NCI-H2227 (cell line): ENCODE measurements around the gene ATP6V1G1.
"Not testable (repeated sequence)": the region's sequence is repeated elsewhere in the genome, so short reads cannot be mapped to it uniquely, and the experiment has no call there.

ENCODE experiments used
- DNase-seq: peaks from one replicate; lab custom pipeline; 2025; ENCODE audit not compliant: unreplicated experiment; lab: John Stamatoyannopoulos, UW

ATP6V1G1 gene

GRCh38 chr9:114578134-114578533 lies 9.4 kb upstream of the ATP6V1G1 start:
- not testable (repeated sequence) for DNase-seq

GRCh38 chr9:114580609-114581193 lies 6.9 kb upstream of the ATP6V1G1 start:
- no peak for DNase-seq

DNA sequence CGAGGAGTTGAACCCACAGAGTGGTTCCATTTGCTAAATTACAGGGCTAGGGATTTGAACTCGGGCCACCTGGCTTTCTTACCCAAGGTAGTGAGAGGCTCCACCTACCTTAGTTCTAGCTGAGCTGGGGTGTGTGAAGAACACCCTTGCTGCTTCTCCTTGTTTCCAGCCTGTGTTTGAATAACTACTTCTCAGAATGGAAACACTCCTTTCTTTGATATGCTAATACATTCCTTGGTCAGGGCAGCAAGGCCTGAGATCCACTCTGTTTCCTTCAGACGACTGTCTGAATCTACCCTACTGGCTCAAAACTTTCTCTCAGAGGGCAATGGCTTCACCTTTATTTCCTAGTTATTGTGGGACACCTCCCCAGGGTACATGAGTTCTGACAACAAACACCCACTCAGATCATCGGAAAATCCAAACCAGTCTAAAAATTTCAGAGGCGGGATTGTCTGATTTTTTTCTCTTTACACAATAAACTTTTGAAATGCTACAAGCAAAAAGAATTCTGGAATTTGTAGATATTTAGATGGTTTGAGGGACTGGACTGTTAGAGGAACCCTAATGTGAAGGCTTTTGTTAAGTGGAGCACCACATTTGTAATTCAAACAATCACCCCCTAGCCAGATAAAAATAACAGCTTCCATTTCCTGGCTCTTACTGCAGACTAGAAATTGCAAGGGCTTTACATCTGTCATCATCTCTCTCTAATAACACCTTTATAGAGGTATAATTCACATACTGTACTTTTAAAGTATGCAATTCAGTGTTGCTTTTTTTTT lies 4.0 kb upstream of the ATP6V1G1 start:
- DNase-seq = peak; percentile 4

DNA sequence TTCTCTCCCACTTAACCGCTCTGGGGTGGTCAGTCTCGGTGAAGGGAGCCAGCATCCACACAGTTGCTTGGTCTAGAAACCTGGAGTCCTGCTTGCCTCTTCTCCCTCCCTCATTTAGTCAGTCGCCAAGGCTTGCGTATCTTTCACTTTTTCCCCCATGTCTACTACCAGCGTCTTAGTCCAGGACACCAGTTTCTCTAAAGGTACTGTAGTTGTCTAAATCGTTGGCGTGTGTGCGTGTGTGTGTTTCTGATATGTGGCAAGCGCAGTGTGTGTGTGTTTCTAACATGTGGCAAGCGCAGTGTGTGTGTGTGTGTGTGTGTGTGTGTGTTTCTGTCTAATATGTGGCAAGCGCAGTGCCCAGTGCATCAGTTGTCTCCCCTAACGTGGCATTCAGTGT lies 641 bp downstream of the ATP6V1G1 start:
- DNase-seq = peak; percentile 13

DNA sequence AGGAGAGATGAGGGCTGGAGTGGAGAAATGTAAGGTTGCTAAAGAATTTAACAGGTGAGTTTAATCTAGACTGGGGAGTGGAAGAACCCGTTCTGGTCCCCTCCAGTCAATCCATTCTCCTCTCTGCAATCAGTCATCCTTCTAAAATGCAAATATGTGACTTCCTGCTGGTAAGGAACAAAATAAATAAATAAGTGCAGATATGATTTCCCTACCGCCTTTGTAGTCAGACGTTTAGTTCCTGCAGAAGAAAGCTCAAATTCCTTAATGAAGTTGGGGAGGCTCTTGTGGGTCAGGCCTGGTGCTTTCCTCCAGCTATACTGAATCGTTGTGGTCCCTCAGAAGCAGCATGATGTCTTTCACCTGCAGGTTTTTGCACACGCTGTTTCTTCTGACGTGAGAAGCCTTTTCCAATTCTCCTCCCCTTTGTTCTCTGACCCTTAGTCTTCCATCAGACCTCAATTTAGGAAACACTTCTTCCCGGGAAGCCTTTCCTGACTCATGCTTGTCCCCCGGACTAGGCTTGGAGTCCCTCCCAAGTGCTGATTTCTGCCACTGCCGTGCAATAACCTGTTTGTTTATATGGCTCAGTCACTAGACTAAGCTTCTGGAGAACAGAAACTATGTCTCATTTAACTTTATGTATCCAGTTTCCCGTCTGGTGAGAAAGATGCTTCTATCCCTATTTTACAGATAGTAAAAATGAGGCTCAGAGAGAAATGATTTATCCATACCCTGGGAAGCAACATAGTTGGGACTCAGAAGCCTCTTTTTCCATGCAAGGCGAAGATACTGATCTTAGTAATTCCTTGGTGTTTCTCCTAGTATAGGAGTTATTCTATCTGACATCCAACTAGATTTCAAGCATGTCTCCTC lies 1.3 kb downstream of the ATP6V1G1 start:
- DNase-seq = no peak

- no peak for DNase-seq
These were observed 2.8 kb downstream of the ATP6V1G1 start for GRCh38 chr9:114590328-114590727.

- no peak for DNase-seq
These were observed 3.8 kb downstream of the ATP6V1G1 start for GRCh38 chr9:114591291-114591787.

- DNase-seq = no peak
These were observed 4.3 kb downstream of the ATP6V1G1 start for GRCh38 chr9:114591849-114592248.

GRCh38 chr9:114592356-114592755 lies 4.8 kb downstream of the ATP6V1G1 start:
- DNase-seq = no peak

- no peak for DNase-seq
These were observed 6.6 kb downstream of the ATP6V1G1 start for GRCh38 chr9:114594136-114594535.

DNA sequence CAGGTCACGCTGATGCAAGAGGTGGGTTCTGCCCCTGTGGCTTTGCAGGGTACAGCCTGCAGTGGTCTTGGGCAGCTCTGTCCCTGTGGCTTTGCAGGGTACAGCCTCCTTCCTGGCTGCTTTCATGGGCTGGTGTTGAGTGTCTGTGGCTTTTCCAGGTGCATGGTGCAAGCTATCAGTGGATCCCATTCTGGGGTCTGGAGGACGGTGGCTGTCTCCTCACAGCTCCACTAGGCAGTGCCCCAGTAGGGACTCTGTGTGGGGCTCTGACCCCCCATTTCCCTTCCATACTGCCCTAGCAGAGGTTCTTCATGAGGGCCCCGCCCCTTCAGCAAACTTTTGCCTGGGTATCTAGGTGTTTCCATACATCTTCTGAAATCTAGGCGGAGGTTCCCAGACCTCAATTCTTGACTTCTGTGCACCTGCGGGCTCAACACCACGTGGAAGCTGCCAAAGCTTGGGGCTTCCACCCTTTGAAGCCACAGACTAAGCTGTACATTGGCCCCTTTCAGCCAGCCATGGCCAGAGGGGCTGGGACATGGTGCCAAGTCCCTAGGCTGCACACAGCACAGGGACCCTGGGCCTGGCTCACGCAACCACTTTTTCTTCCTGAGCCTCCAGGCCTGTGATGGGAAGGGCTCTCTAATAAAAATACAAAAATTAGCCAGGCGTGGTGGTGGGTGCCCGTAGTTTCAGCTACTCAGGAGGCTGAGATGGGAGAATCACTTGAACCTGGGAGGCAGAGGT lies 13.1 kb downstream of the ATP6V1G1 start:
- DNase-seq = not testable (repeated sequence)

DNA sequence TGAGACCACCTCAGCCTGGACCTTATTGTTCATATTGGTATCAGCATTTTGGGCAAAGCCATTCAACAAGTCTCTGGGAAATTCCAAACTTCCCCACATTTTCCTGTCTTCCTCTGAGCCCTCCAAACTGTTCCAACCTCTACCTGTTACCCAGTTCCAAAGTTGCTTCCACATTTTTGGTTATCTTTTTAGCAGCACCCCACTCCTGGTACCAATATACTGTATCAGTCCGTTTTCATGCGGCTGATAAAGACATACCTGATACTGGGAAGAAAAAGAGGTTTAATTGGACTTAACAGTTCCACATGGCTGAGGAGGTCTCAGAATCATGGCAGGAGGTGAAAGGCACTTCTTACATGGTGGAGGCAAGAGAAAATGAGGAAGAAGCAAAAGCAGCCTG lies 14.2 kb downstream of the ATP6V1G1 start:
- DNase-seq = not testable (repeated sequence)

GRCh38 chr9:114602620-114603019 lies 15.1 kb downstream of the ATP6V1G1 start:
- DNase-seq = no peak

- no peak for DNase-seq
These were observed 15.7 kb downstream of the ATP6V1G1 start for GRCh38 chr9:114603248-114603647.

GRCh38 chr9:114604989-114605388 lies 17.4 kb downstream of the ATP6V1G1 start:
- DNase-seq = no peak

GRCh38 chr9:114606068-114606467 lies 18.5 kb downstream of the ATP6V1G1 start:
- no peak for DNase-seq

DNA sequence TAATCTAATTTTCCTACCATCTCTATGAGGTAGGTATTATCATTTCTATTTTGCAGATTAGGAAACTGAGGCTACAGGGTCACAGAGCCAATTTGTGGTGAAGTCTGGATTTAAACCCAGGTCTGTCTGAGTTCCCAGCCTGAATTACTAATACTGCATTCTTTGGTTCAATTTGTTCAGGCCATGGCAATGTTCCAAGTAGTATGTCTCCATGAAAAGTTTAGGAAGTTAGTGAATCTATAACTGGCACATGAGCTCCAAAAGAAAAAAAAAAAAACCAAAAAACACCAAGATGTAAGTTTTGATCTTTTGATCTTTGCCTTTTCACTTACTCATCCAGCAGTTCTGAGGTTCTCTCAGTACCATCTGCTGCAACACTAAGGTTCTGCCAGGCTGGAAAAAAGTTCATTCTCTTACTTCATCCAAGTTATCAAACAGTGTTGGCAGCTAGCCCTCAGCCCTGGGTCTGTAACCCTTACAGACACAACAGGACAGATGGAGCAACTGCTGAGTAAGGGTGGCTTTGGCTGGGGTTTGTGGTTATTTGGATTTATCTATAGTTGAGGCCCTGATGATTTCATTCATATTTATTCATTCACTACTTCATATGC lies 19.1 kb downstream of the ATP6V1G1 start:
- DNase-seq = no peak

DNA sequence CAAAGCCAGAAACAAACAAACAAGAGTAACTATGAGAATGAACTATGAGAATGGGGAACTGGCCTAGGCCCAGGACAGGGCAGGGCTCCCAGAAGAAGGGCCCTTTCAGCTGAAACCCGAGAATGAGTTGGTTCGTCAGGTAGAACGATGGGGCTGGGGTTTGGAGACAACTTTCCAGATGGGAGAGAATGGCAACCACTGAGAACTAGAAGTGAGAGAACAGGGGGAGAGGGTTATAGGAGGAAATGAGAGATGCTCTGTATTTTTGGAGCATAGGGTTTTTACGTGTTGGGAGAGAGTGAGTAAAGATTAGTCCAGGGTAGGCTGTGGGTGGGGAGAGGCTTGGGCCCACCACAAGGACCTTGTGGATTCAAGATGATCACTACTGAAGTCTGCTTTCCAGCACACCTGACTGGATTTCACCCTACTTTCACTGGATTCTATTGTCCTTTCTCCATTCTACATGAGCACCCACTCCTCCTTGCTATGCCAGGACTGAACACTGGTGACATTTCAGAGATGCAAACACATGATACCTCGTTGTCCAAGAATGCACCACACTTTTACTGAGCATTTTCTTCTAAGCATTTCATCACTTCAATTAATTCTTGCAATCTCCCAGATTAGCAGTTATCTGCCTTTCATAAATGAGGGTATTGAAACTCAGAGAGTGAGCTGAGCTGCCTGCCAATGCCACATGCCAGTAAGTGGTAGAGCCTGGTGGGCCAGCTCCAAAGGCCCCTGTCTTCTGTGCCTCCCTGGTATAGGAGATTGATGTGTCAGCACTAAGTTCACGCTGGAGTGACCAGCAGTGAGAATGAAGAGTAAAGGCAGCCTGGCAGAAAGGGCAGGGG lies 20.3 kb downstream of the ATP6V1G1 start:
- no peak for DNase-seq

DNA sequence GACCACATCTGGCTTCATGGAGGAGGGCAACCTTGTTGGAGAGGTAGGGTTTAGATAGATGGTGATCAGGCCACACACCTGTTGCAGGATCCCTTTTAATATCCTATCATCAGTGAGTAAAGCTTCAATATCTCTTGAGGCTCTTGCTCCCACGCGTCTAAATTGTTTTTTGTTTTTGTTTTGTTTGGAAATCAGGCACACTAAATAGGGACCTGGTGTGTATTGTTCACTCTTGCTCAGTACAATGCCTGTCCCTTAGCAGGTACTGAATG lies 20.9 kb downstream of the ATP6V1G1 start:
- DNase-seq = no peak
